ENCODE measurements around the gene SIAH3. TPM values are rescaled to one million over a fixed set of nuclear protein-coding genes. Genes with fewer than 3 reads are reported as not detected.

The SIAH3 gene
- total RNA-seq, 1 donor from 2014 or later = 0.08 TPM

GRCh38 chr13:45881353-45881752 is 29.8 kb upstream of the SIAH3 start:
- H3K36me3 Mint-ChIP-seq (ENCODE audit: low read depth, unreplicated experiment) = no peaks in the 10 kb centered on the region
- TF ChIP-seq CTCF (IDR thresholded peaks at IDR 0.05; ENCODE audit: unreplicated experiment) = no peak
- no peak for DNase-seq (ENCODE audit: low spot score)
- peaks cover 1% of the 10 kb centered on the region for H3K27me3 Mint-ChIP-seq (ENCODE audit: unreplicated experiment)
- H3K4me1 Mint-ChIP-seq (ENCODE audit: unreplicated experiment) = no peaks in the 10 kb centered on the region
- H3K27ac Mint-ChIP-seq (ENCODE audit: unreplicated experiment) = no peak overlapping the region
- H3K9me3 Mint-ChIP-seq (ENCODE audit: unreplicated experiment) = no peaks in the 10 kb centered on the region
- no peak overlapping the region for H3K4me3 Mint-ChIP-seq (ENCODE audit: unreplicated experiment)

GRCh38 chr13:45880242-45880641 is 28.7 kb upstream of the SIAH3 start:
- TF ChIP-seq CTCF (IDR thresholded peaks at IDR 0.05; ENCODE audit: unreplicated experiment) = no peak
- no peaks in the 10 kb centered on the region for H3K4me1 Mint-ChIP-seq (ENCODE audit: unreplicated experiment)
- H3K9me3 Mint-ChIP-seq (ENCODE audit: unreplicated experiment) = no peaks in the 10 kb centered on the region
- no peaks in the 10 kb centered on the region for H3K36me3 Mint-ChIP-seq (ENCODE audit: low read depth, unreplicated experiment)
- no peak overlapping the region for H3K27ac Mint-ChIP-seq (ENCODE audit: unreplicated experiment)
- no peak overlapping the region for H3K4me3 Mint-ChIP-seq (ENCODE audit: unreplicated experiment)
- peaks cover 1% of the 10 kb centered on the region for H3K27me3 Mint-ChIP-seq (ENCODE audit: unreplicated experiment)
- DNase-seq (ENCODE audit: low spot score) = no peak

- peaks cover 1% of the 10 kb centered on the region for H3K27me3 Mint-ChIP-seq (ENCODE audit: unreplicated experiment)
- DNase-seq (ENCODE audit: low spot score) = peak; percentile 26
- no peaks in the 10 kb centered on the region for H3K4me1 Mint-ChIP-seq (ENCODE audit: unreplicated experiment)
- no peaks in the 10 kb centered on the region for H3K36me3 Mint-ChIP-seq (ENCODE audit: low read depth, unreplicated experiment)
- H3K27ac Mint-ChIP-seq (ENCODE audit: unreplicated experiment) = no peak overlapping the region
- no peak overlapping the region for H3K4me3 Mint-ChIP-seq (ENCODE audit: unreplicated experiment)
- TF ChIP-seq CTCF (IDR thresholded peaks at IDR 0.05; ENCODE audit: unreplicated experiment) = peak; percentile 23
- no peaks in the 10 kb centered on the region for H3K9me3 Mint-ChIP-seq (ENCODE audit: unreplicated experiment)
Observed at GRCh38 chr13:45879666-45880065, 28.1 kb upstream of the SIAH3 start.

GRCh38 chr13:45878966-45879365 is 27.4 kb upstream of the SIAH3 start:
- Mint-ChIP-seq H3K9me3 (ENCODE audit: unreplicated experiment) (no peaks in the 10 kb centered on the region), H3K27me3 (ENCODE audit: unreplicated experiment) (peaks cover 1% of the 10 kb centered on the region), H3K27ac (ENCODE audit: unreplicated experiment) (no peak overlapping the region), H3K4me1 (ENCODE audit: unreplicated experiment) (no peaks in the 10 kb centered on the region), H3K36me3 (ENCODE audit: low read depth, unreplicated experiment) (no peaks in the 10 kb centered on the region), H3K4me3 (ENCODE audit: unreplicated experiment) (no peak overlapping the region)
- DNase-seq (ENCODE audit: low spot score) = no peak
- TF ChIP-seq CTCF (IDR thresholded peaks at IDR 0.05; ENCODE audit: unreplicated experiment) = no peak

- Mint-ChIP-seq H3K4me3 (ENCODE audit: unreplicated experiment) (no peak overlapping the region), H3K36me3 (ENCODE audit: low read depth, unreplicated experiment) (no peaks in the 10 kb centered on the region), H3K9me3 (ENCODE audit: unreplicated experiment) (no peaks in the 10 kb centered on the region), H3K27ac (ENCODE audit: unreplicated experiment) (no peak overlapping the region), H3K4me1 (ENCODE audit: unreplicated experiment) (peaks cover 4% of the 10 kb centered on the region), H3K27me3 (ENCODE audit: unreplicated experiment) (no peaks in the 10 kb centered on the region)
- no peak for DNase-seq (ENCODE audit: low spot score)
- no peak for TF ChIP-seq CTCF (IDR thresholded peaks at IDR 0.05; ENCODE audit: unreplicated experiment)
Observed at GRCh38 chr13:45876781-45877180, 25.2 kb upstream of the SIAH3 start.

All from endothelial cell (in vitro differentiated cells).